H1 (cell line): Measurements from ENCODE around the gene DAP. TPM values are rescaled to one million over a fixed set of nuclear protein-coding genes. Genes with fewer than 3 reads are reported as not detected.

Experiments
- BACH1 ChIP-seq: IDR thresholded peaks from 2 replicates; pipeline ENCODE4 v1.6.1; 2012; ENCODE audit warnings: low read length, improper control_type of control experiment
- CBX8 ChIP-seq: fragments of 300-800, 300-1000 bp; sonication (generic); IDR thresholded peaks from 2 replicates; pipeline ENCODE4 v1.7.1; 2016; ENCODE audit warnings: low read depth, low read length, borderline replicate concordance
- CHD7 ChIP-seq: fragments of 300-600 bp; sonication (generic); IDR thresholded peaks from 2 replicates; pipeline ENCODE4 v1.7.1; 2012; ENCODE audit warnings: low read length, moderate library complexity, mild to moderate bottlenecking, inconsistent platforms; ENCODE audit not compliant: insufficient replicate concordance
- EZH2 ChIP-seq: fragments of 200-600 bp; sonication (generic); IDR thresholded peaks from 2 replicates; pipeline ENCODE4 v1.7.1; 2012; ENCODE audit warnings: low read depth, mild to moderate bottlenecking, moderate library complexity, low read length, inconsistent platforms; ENCODE audit not compliant: severe bottlenecking
- FOSL1 ChIP-seq: IDR thresholded peaks from 2 replicates; pipeline ENCODE4 v1.6.1; 2011; ENCODE audit warnings: mild to moderate bottlenecking, low read depth, low read length, moderate library complexity; ENCODE audit not compliant: insufficient read depth
- KDM4A ChIP-seq: IDR thresholded peaks from one replicate; pipeline ENCODE4 v1.7.1; 2012; ENCODE audit warnings: low read depth, mild to moderate bottlenecking, moderate library complexity, low read length, inconsistent platforms; ENCODE audit not compliant: severe bottlenecking
- MAFK ChIP-seq: IDR thresholded peaks from 2 replicates; pipeline ENCODE4 v1.6.1; 2012; ENCODE audit warnings: low read depth, mild to moderate bottlenecking, improper control_type of control experiment, low read length
- SIX5 ChIP-seq: IDR thresholded peaks from 2 replicates; pipeline ENCODE4 v1.6.1; 2011; ENCODE audit warnings: mild to moderate bottlenecking, low read depth, low read length
- SP4 ChIP-seq: IDR thresholded peaks from 2 replicates; pipeline ENCODE4 v1.6.1; 2012; ENCODE audit warnings: low read length, inconsistent platforms
- USF2 ChIP-seq: IDR thresholded peaks from 2 replicates; pipeline ENCODE4 v1.6.1; 2011; ENCODE audit warnings: low read length, improper control_type of control experiment
- YY1 ChIP-seq: IDR thresholded peaks from 2 replicates; pipeline ENCODE4 v1.6.1; 2011; ENCODE audit warnings: low read depth, mild to moderate bottlenecking, low read length
- polyA plus RNA-seq, 7 experiments: library from polyadenylated mRNA; depleted of rRNA in 3 of 7; stranded (reverse) in 5 of 7; unstranded in 2 of 7; fragments of >200 nt in 5 of 7; fragments of 200-250 nt in 2 of 7; gene quantifications; 1 replicate in 5 of 7; 2 replicates in 1 of 7; 4 replicates in 1 of 7; pipeline versions ENCODE4 v1.2.1 to v1.2.3, GENCODE V29; 2011 to 2013; ENCODE audit warnings: missing spikeins in 2 of 7, mixed read lengths in 2 of 7
- total RNA-seq: library from RNA; stranded (reverse); fragmentation: NEBNext Ultra II Directional; extraction: Animal tissue kit (Norgen Biotek cat#: 25700); gene quantifications from 2 replicates; pipeline ENCODE4 v1.2.1, GENCODE V29; 2021

Gene DAP
- total and polyA plus RNA-seq, 2 of the 8 experiments (the other 6 are each of a cell fraction or from before 2014, with no cell fraction given), result 26.2 to 44.4 TPM

GRCh38 chr5:10700516-10700915 lies 60.5 kb downstream of the DAP start (continued):
- no peak for TF ChIP-seq CHD7
- no peak for TF ChIP-seq BACH1
- TF ChIP-seq EZH2, result no peak
- TF ChIP-seq MAFK, result no peak
- no peak for TF ChIP-seq KDM4A
- TF ChIP-seq SIX5, result no peak
- no peak for TF ChIP-seq SP4
- TF ChIP-seq USF2, result no peak
- TF ChIP-seq YY1, result no peak
- no peak for TF ChIP-seq CBX8
- TF ChIP-seq FOSL1, result no peak
